PFSK-1 (cell line): ENCODE results near the gene STARD13.

Experiments used
- FOXP2 ChIP-seq: optimal IDR thresholded peaks from 2 replicates; pipeline ENCODE3; 2011; ENCODE audit warnings: borderline replicate concordance, control low read depth, inconsistent platforms; ENCODE audit not compliant: insufficient read depth; ENCODE audit errors: extremely low read length, extremely low read depth
- POLR2AphosphoS5 ChIP-seq: IDR thresholded peaks from 2 replicates; pipeline ENCODE4 v1.6.1; 2012; ENCODE audit warnings: low read depth, mild to moderate bottlenecking, control low read depth, low read length, moderate library complexity
- SIN3A ChIP-seq: IDR thresholded peaks from 2 replicates; pipeline ENCODE4 v1.6.1; 2012; ENCODE audit warnings: mild to moderate bottlenecking, low read length, moderate library complexity, borderline replicate concordance; ENCODE audit not compliant: insufficient read depth
- TAF1 ChIP-seq: IDR thresholded peaks from 2 replicates; pipeline ENCODE4 v1.6.1; 2012; ENCODE audit warnings: low read length, control low read depth, borderline replicate concordance; ENCODE audit not compliant: insufficient read depth
- TF ChIP-seq, protein P1 (sequence below), 2 experiments: IDR thresholded peaks; 2 replicates each; pipeline versions ENCODE4 v1.6.1 to v1.8.0; 2011 to 2012; ENCODE audit warnings: low read depth in 2 of 2, low read length in 2 of 2, control low read depth in 1 of 2, inconsistent platforms in 1 of 2, mild to moderate bottlenecking in 1 of 2, moderate library complexity in 1 of 2; ENCODE audit not compliant: insufficient read depth in 1 of 2

STARD13 gene

DNA sequence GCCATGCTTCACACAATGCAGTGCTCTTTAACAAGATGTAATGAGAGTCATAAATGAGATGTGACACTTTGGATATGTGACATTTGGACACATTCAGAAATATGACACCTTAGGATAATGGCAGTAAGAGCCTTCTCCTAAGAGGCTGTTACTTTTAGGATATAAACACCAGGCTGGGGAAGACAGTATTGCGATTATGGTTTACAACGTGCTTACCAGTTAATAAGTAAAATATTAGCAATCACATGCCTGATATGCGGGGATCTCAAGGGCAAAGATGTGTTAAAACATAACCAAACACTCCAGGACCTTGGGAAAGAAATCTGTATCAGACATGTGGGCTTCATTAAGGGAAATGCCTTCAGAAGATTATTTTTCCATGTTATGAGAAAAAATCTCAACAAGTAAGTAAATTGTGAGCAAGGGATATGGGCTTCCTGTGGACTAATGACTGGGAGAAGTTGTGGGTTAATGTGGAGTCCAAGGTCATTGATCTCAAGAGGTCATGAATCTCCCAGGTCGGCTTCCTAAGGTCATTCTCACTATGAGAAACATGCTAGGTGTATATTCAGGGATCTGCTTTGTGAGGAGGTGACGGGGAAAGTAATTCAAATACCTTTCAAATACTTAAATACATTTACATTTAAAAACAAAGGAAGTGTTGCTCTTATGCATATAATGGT is 105.3 kb downstream of the STARD13 start:
- TF ChIP-seq SIN3A (no peak), FOXP2 (no peak)

DNA sequence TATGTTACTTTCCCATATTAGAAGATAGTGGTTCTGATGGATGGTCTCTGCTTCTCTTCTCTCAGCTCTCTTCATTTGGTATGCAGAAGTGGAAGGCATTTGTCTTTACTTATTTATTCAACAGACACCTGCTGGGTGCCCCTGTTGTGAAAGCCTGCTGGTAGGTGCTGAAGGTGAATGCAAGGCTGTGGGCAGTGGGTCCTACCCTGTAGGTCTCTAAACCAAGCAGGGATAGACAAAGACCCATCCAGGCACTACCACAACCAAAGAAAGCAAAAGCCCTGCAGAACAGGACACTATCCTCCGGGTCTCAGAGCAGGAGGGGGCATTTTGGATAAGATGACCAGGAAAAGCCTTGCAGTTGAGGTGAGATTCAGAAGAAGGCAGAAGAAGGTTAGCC is 106.1 kb downstream of the STARD13 start:
- TF ChIP-seq POLR2AphosphoS5 = no peak
- TF ChIP-seq TAF1 = no peak
- TF ChIP-seq, protein P1, sequence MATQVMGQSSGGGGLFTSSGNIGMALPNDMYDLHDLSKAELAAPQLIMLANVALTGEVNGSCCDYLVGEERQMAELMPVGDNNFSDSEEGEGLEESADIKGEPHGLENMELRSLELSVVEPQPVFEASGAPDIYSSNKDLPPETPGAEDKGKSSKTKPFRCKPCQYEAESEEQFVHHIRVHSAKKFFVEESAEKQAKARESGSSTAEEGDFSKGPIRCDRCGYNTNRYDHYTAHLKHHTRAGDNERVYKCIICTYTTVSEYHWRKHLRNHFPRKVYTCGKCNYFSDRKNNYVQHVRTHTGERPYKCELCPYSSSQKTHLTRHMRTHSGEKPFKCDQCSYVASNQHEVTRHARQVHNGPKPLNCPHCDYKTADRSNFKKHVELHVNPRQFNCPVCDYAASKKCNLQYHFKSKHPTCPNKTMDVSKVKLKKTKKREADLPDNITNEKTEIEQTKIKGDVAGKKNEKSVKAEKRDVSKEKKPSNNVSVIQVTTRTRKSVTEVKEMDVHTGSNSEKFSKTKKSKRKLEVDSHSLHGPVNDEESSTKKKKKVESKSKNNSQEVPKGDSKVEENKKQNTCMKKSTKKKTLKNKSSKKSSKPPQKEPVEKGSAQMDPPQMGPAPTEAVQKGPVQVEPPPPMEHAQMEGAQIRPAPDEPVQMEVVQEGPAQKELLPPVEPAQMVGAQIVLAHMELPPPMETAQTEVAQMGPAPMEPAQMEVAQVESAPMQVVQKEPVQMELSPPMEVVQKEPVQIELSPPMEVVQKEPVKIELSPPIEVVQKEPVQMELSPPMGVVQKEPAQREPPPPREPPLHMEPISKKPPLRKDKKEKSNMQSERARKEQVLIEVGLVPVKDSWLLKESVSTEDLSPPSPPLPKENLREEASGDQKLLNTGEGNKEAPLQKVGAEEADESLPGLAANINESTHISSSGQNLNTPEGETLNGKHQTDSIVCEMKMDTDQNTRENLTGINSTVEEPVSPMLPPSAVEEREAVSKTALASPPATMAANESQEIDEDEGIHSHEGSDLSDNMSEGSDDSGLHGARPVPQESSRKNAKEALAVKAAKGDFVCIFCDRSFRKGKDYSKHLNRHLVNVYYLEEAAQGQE (IDR thresholded peaks at IDR 0.05; ENCODE audit: insufficient read depth in 1 of 2, low read depth in 2 of 2, low read length in 2 of 2) = no peak
- no peak for TF ChIP-seq FOXP2
- TF ChIP-seq SIN3A = no peak

DNA sequence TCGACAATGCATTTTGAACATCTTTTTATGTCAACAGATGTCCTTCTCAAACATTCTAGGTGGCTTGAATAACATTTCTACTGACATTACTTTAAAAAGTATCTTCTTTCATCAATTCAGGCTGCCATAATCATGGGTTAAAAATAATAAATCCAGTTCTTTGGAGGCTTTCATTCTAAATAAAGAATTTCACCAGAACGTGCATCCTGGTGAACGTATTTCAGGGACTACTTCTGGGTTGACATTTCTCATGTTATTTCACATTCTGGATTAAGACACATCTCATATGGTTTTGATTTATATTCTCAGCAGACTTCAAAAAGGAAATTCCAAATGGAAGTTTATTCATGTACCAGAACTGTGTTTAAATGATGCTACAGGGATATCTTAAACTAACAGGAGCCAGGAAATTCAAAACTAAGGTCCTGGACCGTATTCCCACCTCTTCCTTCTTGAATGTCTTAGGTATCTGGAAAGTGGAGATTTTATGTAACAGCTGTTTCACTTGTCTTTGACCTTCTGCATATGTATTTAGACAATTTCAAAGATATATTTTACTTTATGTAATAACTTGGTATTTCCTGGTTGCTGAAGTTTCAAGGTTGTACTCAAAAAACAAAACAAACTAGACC is 107.2 kb downstream of the STARD13 start:
- TF ChIP-seq, protein P1 (IDR thresholded peaks at IDR 0.05; ENCODE audit: insufficient read depth in 1 of 2, low read depth in 2 of 2, low read length in 2 of 2) = no peak
- TF ChIP-seq TAF1 = no peak
- TF ChIP-seq POLR2AphosphoS5 = no peak

DNA sequence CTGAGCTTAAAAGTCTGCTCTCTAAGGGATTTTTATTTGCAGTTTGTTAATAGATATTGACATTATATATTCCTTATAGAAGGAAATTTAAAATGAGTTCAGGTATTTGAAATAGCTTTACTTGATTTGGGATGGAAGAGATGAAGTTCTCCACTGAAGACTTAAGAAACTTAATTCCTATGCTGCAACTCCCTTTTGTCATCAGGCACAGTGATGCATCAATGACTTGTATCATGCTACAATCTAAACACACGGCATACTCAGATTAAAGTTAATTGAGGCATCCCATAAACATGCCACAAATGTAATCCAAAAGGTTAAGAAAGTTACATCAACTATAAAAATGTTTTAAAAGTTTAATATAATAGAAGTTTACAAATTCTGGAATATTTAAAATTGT is 109.0 kb downstream of the STARD13 start:
- TF ChIP-seq FOXP2 (no peak), SIN3A (no peak), TAF1 (no peak), POLR2AphosphoS5 (no peak)
- TF ChIP-seq, protein P1 (IDR thresholded peaks at IDR 0.05; ENCODE audit: insufficient read depth in 1 of 2, low read depth in 2 of 2, low read length in 2 of 2) = no peak

GRCh38 chr13:33175991-33176390 is 109.6 kb downstream of the STARD13 start:
- no peak for TF ChIP-seq FOXP2
- TF ChIP-seq, protein P1 (IDR thresholded peaks at IDR 0.05; ENCODE audit: insufficient read depth in 1 of 2, low read depth in 2 of 2, low read length in 2 of 2) = no peak
